Renal pelvis (tissue), 4 donors: ENCODE measurements around the gene TRPM3. TPM values are rescaled to one million over a fixed set of nuclear protein-coding genes. Genes with fewer than 3 reads are reported as not detected.

Experiments used
- DNase-seq: peaks from one replicate; pipeline ENCODE4 v3.0.0-alpha.2; 2013
- polyA plus RNA-seq, 3 donors: library from polyadenylated mRNA; unstranded; fragments of 120-200 nt; gene quantifications; one replicate each; pipeline ENCODE4 v1.2.1, GENCODE V29; 2013; ENCODE audit not compliant: insufficient read length in 3 of 3

TRPM3 gene
- polyA plus RNA-seq, 3 donors, result 11.2 to 17.9 (median 16.3) TPM

DNA sequence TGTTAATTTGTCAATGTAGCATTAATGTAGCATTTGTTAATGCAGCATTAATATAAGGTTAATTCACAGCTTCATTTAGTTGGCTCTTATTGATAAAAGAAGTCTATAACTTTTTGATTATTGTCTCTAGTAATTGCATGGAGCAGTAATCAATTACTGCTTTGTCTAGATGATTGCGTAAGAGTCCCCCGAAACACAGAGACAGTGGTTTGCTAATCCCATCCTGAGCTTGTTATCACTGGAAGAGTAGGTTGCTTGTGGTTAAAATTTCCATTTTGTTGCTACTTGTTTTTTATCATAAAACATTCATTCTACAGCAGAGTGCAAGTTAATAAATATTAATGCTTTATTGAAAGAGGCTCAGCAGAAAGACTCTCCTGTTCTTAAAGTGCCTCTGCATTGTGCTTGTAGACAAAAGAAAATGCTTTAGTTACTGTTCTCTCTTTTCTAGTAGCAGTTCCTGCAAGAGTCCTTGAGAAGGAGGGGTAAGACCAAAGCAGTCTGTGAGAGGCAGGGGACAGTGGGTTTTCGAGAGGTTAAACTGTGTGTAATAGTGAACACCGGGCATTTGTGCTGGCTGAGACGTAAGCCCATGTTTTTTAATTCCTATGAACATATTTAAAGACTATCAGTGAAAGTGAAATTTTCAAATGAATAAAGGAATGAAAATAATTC is 291.7 kb downstream of the TRPM3 start:
- no peak for DNase-seq

DNA sequence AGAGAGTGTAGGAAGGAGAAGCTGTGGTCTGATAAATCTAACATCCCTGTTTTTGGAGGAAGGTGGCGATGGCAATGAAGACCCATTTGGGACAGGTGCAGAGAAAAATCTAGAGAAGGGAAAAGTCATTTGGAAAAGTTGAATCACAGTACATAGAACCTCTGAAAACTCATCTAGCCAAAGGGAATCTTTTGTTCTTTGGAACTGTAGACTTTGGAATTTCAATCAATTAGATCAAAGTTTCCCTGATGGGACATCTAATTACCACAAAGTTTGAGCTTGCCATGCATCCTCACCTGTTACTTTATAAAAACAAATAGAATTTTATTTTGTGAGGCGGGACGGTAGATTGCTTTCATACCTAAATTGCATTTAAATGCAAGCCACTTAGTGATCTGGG is 294.9 kb downstream of the TRPM3 start:
- DNase-seq, result no peak

DNA sequence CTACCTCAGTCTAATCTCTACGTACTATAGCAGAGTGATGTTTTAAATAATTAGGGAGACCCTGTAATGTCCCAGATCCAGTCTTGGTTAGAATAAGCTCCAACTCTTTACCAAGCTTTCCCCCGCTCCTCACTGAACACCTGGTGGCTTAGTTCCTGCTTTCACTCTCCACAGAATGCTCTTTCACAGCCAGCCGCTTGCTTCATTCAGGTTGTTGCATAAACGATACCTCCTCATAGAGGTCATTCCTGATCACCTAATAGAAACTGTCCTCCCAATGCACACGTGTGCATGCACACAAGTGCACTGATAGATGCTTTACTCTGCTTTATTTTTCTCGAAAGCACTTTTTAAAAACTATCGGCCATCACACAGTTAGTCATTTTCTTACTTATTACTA is 298.1 kb downstream of the TRPM3 start:
- no peak for DNase-seq

DNA sequence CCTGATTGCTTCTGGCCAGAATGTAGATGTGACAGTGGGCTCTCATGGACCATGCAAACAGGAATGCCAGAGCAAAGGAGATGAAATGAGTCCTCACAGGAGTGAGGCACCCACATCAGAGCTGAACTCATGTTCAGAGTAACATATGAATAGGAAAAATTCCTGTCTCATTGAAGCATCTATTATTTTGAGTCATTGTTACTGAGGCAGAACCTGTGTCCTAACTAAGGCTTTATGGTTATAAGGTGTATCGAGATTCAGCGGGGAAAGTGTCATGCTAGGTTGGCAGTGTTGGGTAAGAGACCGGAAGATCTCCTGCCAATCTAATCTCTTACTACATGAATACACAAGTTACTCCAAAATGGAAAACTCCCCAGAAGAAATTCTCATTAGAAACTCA is 304.1 kb downstream of the TRPM3 start:
- DNase-seq, result no peak

DNA sequence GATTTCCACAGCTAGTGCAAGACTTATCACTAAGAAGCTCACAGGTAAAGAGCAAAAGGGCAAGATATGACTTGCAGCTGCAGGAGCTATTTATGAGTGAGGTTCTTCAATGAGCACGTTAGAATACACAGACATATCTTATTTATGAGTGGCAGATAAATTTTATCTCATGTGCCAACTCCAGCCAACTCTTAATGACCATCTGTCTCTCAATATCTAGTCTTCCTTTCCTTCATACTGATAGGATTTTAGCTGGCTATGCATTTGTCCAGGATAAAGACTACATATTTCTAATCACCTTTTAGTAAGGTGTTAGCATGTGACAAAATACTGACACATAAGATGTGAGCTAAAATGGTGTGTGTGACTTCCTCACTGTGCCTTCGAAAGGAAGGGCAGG is 304.5 kb downstream of the TRPM3 start:
- no peak for DNase-seq

DNA sequence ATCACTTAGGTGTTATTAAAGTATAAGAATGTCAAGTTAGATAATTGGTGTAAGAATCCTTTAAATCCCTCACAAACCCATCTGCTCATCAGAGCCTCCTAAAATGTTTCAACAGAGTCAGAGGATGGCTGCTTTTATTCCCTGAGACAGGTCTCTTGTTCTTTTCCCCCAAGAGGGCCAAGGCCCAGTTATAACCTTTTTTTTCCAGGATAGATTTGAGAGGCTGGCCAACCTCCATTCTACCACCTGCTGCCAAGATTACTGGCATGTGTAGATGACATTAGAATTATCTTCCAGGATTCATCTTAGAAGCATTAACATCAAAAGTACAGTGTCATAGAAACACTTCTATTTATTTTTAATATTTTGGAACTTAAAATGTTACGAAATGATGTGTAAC is 305.1 kb downstream of the TRPM3 start:
- no peak for DNase-seq

DNA sequence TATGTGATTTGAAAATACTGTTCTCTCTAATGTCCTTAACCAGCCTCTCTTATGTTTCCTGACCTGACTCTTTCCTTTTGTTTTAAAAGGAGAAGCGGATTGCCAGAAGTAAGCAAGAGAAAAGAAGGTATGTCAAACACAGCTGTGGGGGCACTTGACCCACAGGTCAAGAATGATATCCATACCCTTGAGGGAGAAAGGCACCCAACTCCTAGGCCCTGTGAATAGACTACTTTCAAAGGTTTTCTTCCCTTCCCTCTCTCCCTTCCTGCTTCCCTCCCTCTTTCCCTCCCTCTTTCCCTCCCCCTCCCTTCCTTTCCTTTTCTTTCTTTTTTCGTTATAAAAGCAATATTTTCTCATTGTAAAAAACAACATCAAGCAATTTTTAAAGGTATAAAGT is 306.8 kb downstream of the TRPM3 start:
- DNase-seq, result no peak

DNA sequence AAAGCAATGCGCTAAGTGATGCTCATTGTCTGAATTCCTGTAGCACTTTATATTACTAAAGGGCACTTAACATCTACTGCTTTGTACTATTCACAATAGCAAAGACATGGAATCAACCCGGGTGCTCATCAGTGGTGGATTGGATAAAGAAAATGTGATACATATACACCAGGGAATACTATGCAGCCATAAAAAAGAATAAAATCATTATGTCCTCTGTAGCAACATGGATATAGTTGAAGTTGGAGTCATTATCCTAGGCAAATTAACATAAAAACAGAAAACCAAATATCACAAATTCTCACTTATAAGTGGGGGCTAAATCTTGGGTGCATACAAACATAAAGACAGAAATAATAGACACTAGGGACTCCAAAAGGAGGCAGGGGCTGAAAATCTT is 308.3 kb downstream of the TRPM3 start:
- DNase-seq, result no peak

DNA sequence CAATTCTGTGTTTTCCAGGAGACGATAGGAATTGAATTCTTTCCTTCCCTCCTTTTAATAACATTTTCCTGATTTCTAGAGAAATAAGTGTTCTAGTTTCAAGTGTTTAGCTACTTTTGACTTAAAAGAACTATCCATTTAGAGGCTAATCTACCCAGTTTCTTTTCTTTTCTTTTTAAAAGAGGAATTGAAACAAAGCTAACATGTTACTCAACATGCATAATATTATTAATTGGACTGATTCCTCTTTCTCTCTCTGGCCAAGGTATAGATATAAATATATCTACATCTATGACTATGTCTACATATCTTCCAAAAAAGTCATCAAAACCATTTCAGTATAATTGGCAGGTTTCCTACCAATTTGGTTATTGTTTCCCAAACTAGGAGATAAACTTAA is 309.8 kb downstream of the TRPM3 start:
- no peak for DNase-seq

DNA sequence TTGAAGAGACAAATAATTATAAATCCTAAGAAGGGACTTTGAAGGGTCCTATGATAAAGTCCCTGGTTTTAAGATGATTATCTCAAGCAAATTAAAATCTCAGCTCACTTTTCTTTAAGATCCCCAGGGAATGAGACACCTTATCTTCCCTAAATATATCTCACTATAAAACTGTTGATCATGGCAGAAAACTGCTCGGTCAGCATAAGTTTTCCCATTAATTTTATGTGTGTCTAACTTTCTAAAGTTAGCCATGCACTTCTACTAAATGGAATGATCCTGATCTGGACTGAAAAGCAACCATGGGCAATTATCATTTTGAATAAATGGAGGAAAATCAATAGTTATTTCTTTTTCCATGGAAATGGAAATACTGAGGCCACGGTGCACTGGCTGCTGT is 314.5 kb downstream of the TRPM3 start:
- DNase-seq, result no peak

DNA sequence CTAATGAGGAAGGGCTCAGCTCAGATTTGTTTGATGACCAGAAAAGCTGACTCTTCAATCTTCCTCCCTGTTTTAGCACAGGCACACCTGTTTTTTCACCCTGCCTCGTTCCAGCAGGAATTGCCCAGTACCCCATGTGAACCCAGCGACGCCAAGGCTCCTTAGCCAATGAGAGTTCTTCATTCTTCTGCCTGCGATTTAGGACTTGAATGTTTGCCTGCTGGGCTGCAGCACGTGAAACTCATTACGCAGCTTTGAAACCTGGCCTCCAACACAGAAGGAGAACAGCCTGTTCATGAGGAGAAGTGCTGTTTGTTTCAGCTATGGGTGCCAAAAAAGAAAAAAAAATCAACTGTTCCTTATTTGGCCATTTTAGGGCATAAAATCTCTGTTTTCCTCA is 315.5 kb downstream of the TRPM3 start:
- no peak for DNase-seq

DNA sequence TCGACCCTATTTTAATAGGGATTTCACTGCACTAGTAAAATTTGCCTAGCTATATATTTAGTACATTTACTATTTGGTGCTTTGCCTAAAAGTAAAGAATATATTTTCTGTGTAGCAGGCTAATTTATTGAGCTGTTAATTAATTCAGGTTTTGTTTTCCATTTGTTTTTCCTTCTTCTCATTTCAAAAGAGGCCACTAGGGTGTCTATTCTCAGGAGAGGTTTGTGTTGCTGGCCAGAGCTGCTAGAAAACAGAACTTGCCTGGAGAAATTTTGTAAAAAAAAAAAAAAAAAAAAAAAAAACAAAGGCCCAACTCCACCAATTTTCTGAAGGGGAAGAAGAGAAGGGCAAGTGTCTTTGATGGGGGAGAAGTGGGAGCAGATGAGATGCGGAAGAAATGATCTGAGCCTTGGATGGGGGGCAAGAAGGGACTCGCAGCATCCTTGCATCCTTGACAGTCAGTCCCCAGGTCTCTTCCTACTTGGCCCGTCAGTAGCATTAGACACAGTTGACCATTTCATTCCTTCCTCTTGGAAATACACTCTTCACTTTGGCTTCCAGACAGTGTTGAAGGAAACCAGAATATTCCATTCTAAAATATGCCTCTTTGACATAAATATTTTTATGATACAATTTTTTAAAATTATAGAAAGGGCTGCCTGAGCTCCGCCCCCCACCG is 318.5 kb downstream of the TRPM3 start:
- no peak for DNase-seq

DNA sequence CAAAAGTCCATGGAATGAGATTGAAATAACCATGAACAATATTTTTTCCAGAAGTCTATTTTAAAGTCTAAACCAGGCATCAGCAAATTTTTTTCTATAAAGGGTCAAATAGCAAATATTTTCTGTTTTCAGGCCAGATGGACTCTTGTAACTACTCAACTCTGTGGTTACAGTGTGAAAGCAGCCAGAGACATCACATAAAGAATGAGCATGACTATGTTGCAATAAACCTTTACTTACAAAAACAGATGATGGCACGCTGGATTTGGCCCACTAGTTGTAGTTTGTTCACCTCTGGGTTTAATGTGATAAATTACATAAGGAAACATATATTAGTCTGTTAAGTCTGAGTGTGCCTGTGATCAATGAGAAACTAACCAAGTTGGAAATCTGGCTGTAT is 319.2 kb downstream of the TRPM3 start:
- no peak for DNase-seq

DNA sequence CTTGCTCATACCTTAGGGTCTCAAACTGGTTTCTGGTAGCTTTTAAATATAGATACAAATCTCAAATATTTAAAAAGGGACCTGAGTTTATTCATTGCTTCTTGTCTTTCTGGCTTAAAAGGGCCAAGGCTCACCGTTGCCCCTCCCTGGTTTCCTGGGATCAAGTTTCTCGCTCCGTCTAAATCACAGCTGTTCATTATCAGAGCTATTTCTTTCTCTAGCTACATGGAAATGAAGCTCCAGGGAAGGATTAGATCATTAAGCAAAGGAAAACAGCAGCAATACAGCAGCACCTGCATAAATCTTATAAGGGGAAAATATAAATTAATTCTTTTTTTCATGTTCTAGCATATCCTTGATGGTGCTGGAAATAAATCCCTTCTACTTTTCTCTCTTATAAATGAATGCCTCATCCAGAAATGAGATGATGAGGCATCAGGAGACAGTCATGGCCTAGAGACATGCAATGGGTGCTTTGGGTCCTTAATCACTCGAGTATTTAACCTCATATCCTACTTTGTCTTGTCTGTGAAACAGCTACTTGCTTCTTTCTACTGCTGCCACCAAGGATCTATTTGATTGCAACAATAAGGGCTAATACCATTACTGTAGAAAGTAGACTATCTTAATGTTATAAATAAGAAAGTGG is 320.1 kb downstream of the TRPM3 start:
- DNase-seq, result no peak

DNA sequence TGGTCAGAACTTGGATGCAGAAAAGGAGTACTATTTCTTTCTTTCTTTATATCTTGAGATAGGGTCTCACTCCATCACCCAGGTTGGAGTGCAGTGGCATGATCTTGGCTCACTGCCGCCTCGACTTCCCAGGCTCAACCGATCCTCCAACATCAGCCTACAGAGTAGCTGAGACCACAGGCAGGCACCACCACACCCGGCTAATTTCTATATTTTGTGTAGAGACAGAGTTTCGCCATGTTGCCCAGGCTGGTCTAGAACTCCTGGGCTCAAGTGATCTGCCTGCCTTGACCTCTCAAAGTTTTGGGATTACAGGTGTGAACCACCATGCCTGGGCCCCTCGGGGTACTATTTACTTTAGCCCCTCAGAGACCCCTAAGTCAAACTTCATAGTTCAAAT is 323.4 kb downstream of the TRPM3 start:
- DNase-seq, result no peak

DNA sequence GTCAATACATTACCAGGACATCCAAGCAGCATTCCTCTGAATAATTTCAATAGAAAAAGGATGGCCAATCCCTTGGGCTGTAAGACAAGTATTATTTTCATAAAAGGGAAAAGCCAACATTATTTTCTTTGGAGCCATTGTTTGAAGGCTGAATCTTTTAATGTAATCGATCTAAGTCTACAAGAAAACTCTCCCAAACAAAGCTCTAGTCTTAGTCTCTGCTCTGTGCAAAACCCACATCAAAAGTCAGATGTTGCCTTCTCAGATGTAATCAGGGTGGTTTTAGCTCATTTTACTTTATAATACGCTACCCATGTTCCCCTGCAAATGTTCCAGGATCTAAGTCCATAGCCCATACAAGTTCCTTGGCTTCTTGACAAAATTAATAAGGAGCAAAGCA is 325.6 kb downstream of the TRPM3 start:
- no peak for DNase-seq

DNA sequence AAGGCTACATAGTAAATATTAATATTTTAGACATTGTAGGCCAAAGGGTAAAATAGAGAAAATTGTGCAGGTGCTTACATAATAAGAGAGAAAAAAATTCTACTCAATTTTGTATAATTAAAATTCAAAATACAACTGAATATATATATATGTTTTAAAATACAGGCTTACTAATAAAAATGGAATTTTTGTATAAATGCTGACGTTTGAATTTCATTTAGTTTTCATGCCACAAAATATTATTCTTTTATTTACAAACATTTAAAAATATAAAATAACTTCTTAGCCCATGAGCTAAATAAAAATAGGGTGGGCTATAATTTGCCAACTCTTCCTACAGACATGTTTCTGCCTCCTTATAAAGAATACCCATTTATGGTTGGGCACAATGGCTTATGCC is 328.6 kb downstream of the TRPM3 start:
- DNase-seq, result no peak

DNA sequence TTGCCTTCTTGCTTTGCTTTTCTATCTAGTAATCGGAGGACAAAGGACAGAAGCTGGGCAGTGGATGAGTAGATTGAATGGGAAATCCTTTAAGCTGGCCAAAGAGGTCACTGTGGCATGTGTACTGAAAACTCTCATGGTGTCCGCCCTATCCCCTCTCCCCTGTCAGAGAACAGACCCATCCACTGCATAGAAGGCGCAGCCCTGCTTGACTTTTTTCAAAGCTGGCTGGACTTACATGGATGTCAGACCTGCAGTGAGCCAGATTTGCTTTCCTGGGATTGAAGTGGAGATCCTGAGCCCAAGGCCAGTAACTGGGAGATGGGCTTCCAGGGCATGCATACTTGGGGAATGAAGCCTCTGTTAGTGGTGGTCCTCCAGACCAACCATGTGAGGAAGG is 329.5 kb downstream of the TRPM3 start:
- no peak for DNase-seq

DNA sequence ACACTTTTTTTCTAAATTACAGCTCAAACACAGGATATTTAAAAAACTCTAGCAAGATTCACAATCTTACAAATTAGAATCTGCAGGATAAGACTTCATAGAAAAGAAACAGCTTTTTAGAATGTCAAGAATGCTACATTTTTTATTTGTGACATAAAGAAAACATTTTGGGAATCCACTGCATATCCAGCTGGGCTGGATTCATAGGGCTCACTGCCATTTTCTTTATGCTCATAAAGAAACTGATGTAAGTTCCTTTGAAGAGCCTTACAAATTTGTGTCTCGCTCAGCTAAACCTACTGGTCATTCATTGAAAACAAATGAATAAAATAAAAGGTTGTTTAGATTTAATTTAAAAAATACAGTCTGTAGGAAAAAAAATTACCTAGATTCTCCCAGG is 332.3 kb downstream of the TRPM3 start:
- no peak for DNase-seq

DNA sequence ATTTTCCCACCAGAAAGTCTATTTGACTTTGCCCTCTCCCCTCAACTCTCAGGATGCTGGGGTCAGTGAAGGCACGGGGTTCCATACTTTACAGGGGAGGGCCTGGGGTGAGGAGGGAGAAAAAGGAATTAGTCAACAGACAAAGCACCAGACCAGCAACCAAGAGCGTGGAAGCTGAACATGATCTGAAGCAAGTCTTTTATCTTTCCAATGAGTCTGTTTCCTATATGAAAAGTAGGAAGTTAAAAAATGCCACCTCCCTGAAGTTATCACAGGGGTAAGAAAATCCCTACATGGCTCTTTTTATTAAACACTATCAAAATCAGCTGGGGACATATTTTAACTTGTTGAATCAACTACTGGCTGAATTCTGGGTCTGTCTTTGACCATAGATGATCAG is 337.0 kb downstream of the TRPM3 start:
- DNase-seq, result no peak

DNA sequence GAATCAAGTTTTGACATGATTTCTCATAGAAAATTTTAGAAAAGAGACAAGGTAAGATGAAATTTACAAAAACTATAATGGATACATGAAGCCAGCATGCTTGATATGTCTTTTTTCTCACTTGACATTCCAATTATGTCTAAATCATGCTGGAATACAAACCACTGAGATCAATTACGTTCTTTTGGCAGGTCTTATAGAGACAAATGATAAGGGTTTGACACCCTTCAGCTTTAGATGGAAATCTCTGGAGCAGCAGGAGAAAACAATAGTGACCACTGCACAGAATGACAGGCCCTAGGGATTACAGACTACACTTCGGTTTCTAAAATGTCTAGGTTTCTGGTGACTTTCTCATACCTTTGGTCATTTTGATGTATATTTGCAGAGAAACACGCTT is 342.9 kb downstream of the TRPM3 start:
- no peak for DNase-seq

DNA sequence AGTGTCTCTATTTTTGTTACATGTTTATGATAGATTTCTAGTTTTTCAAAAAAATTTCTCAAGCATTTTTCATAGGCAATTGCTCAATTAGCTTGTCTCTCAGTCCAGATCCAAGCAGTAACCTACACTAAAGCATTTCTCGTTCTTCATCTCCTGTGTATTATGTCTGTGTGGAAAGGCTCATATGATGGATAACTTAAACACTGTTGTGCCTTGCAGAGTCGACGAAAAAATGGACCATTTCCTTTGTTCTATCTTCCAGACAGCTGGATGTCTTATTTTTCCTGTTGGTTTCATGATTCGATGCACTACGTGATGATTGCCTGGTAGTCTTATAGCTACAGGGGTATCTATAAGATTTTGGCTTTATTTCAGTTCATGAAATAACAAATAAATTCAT is 347.8 kb downstream of the TRPM3 start:
- no peak for DNase-seq

DNA sequence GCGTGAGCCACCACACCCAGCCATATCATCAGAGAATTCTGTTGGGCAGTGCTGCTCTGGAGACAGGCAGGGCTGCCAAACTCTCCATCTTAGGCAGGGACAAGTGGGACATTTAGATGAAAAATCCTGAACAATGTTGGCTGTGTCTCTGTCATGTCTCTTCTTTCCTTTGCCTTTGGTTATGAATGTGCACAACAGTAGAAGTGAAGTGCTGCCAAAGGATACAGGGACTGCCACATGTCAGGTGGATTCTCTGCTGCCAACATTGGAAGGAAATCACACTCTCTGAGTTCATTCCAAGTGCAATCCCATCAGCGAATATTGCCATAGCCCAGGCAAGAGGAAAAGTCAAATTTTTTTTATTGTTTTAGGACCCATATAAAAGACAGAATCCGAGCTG is 348.8 kb downstream of the TRPM3 start:
- no peak for DNase-seq

DNA sequence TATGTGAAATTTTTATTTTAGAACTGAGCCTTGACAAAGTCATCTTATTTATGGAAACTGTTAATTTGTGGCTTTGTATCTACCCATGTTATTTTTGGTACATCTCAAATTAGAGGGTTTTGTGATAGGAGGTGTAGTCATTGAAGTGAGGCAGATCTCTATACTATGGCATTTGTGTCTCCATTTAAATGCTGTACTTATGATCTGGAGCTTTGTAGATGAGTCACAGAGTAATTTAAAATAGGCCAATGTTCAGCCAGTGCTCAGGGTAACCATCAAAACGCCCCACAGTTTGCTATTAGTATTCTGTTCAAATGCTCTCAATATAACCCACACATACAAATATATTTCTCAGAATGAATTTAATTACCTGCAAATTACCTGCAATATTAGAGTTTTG is 355.5 kb downstream of the TRPM3 start:
- no peak for DNase-seq
